Nephron (organoid): Measurements from ENCODE around the gene CHRNA1.

ENCODE experiments used
- H3K27ac Mint-ChIP-seq, 3 experiments: 2 replicates each; pipeline ENCODE4 v1.8.0; 2020; ENCODE audit warnings: mixed read lengths in 3 of 3, mild to moderate bottlenecking in 2 of 3, moderate library complexity in 1 of 3
- H3K27me3 Mint-ChIP-seq: 2 replicates; pipeline ENCODE4 v1.8.0; 2021; ENCODE audit warnings: low read depth, mild to moderate bottlenecking, moderate library complexity, mixed read lengths
- H3K36me3 Mint-ChIP-seq: 2 replicates; pipeline ENCODE4 v1.8.0; 2020; ENCODE audit warnings: low read depth, mixed read lengths
- H3K4me1 Mint-ChIP-seq: 2 replicates; pipeline ENCODE4 v1.8.0; 2020; ENCODE audit warnings: mixed read lengths
- H3K4me3 Mint-ChIP-seq, 3 experiments: 2 replicates each; pipeline ENCODE4 v1.8.0; 2020; ENCODE audit warnings: mild to moderate bottlenecking in 3 of 3, mixed read lengths in 3 of 3, moderate library complexity in 2 of 3
- H3K9me3 Mint-ChIP-seq: 2 replicates; pipeline ENCODE4 v1.8.0; 2020; ENCODE audit warnings: mixed read lengths
- TF ChIP-seq, protein P1 (sequence below), 3 experiments: fragments of 200-600 bp; sonication (generic); IDR thresholded peaks; one replicate each; pipeline ENCODE4 v1.5.0; 2021; ENCODE audit warnings: antibody characterized with exemption in 3 of 3; ENCODE audit not compliant: unreplicated experiment in 3 of 3

The CHRNA1 gene

DNA sequence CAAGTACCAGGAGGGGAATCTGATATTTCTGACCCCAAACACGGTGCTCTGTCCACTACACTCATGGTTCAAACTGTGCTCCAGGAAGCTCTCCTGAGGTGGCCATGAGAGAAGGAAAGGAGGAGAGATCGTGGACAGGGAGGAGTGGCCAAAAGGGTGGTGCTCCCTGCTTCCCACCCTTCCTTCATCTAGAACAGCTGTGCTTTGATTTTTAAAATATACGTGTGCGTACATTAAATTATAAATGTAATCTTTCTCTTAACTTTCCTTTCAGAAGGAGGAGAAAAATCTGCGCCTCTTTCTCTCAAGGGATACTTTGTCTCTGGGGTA lies 8.2 kb upstream of the CHRNA1 start:
- TF ChIP-seq, protein P1, sequence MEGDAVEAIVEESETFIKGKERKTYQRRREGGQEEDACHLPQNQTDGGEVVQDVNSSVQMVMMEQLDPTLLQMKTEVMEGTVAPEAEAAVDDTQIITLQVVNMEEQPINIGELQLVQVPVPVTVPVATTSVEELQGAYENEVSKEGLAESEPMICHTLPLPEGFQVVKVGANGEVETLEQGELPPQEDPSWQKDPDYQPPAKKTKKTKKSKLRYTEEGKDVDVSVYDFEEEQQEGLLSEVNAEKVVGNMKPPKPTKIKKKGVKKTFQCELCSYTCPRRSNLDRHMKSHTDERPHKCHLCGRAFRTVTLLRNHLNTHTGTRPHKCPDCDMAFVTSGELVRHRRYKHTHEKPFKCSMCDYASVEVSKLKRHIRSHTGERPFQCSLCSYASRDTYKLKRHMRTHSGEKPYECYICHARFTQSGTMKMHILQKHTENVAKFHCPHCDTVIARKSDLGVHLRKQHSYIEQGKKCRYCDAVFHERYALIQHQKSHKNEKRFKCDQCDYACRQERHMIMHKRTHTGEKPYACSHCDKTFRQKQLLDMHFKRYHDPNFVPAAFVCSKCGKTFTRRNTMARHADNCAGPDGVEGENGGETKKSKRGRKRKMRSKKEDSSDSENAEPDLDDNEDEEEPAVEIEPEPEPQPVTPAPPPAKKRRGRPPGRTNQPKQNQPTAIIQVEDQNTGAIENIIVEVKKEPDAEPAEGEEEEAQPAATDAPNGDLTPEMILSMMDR (IDR thresholded peaks at IDR 0.05; ENCODE audit: unreplicated experiment in 3 of 3): no peak
- Mint-ChIP-seq H3K9me3 (no peaks in the 10 kb centered on the region), H3K27me3 (no peaks in the 10 kb centered on the region), H3K4me1 (peaks cover 60% of the 10 kb centered on the region), H3K36me3 (no peaks in the 10 kb centered on the region), H3K27ac (peak overlapping the region; percentile 52 to 82 (median 62)), H3K4me3 (no peak overlapping the region)

DNA sequence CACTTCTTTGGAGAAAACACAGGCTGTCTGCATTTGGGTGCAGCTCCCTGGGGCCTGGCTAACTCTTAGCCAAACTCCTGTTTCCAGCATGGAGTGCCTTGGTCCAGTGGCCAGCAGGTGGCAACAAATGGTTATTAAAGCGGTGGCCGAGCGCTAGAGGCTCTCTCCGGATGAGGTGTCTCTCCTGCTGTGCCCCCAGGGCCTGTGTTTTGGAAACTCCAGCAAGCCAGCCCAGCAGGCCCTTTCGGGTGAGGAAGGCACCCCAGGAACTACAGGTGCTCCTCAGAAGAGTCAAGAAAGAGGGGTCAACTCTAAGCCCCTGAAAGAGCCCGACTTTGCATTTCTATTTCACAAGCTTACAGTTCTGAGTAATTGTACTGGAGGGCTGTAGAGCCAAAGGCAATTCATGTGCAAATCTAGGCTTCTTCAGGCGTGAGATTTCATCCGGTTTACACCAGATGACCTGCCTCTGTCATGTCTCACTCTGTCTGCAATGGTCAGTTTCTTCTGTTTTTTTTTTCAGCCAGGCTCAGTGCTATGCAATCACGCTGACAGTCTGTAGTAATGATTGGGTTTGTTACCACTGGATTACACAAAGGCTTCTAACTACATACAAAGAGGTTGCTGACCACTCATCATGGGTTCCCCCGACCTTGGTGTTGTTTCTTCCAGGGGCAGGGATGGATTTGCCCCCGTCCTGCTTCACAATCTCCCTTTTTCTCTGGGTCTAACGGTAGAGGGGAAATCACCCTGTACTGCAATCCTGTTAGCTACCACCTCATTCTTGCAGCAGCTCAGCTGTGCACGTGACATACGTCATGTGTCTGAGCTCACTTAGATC lies 7.6 kb upstream of the CHRNA1 start:
- peak overlapping the region in 1 of 3 experiments; percentile 10 for H3K4me3 Mint-ChIP-seq
- peaks cover 60% of the 10 kb centered on the region for H3K4me1 Mint-ChIP-seq
- no peaks in the 10 kb centered on the region for H3K9me3 Mint-ChIP-seq
- peak overlapping the region; percentile 52 to 82 (median 62) for H3K27ac Mint-ChIP-seq
- TF ChIP-seq, protein P1 (IDR thresholded peaks at IDR 0.05; ENCODE audit: unreplicated experiment in 3 of 3): peak; percentile 79 to 94 (median 94)
- no peaks in the 10 kb centered on the region for H3K36me3 Mint-ChIP-seq
- no peaks in the 10 kb centered on the region for H3K27me3 Mint-ChIP-seq

DNA sequence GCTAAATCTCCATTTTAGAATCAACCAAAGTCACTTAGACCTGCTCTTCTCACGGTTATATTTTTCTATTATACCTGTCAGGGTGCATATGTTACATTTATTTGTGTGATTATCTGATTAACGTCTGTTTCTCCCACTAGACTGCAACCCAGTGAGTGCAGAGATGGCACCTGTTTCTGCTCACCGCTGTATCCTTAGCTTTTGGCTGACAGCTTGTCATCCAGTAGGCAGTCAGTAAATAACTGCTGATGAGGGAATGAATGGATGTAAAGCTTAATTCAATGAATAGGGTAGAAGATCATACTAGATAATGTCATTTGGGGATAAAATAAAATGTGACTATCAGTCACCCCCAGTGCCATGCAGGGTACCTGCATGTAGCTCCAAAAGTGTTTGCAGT lies 6.9 kb upstream of the CHRNA1 start:
- Mint-ChIP-seq H3K4me3 (no peak overlapping the region), H3K9me3 (no peaks in the 10 kb centered on the region), H3K27me3 (no peaks in the 10 kb centered on the region), H3K4me1 (peaks cover 60% of the 10 kb centered on the region), H3K36me3 (no peaks in the 10 kb centered on the region), H3K27ac (peak overlapping the region in 1 of 3 experiments; percentile 82)
- TF ChIP-seq, protein P1 (IDR thresholded peaks at IDR 0.05; ENCODE audit: unreplicated experiment in 3 of 3): no peak

DNA sequence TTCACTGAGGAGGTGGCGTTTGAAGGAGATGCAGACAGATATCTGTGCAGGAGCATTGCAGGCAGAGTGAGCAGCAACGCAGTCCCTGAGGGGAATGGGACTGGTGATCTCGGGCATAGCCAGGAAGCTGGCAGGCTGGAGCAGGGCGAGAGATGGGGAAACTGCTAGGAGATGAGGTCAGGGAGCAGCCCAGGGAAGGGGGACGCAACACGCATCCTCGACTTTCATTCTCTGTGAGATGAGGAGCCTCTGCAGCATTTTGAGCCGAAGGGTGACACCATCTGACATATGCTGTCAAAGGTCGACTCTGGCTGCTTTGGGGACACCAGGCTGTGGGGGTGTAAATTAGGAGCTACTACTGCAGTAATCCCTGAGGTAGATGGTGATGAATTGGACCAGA lies 4.3 kb upstream of the CHRNA1 start:
- no peaks in the 10 kb centered on the region for H3K36me3 Mint-ChIP-seq
- no peaks in the 10 kb centered on the region for H3K27me3 Mint-ChIP-seq
- H3K4me3 Mint-ChIP-seq: no peak overlapping the region
- peaks cover 65% of the 10 kb centered on the region for H3K4me1 Mint-ChIP-seq
- H3K9me3 Mint-ChIP-seq: no peaks in the 10 kb centered on the region
- TF ChIP-seq, protein P1 (IDR thresholded peaks at IDR 0.05; ENCODE audit: unreplicated experiment in 3 of 3): no peak
- no peak overlapping the region for H3K27ac Mint-ChIP-seq

DNA sequence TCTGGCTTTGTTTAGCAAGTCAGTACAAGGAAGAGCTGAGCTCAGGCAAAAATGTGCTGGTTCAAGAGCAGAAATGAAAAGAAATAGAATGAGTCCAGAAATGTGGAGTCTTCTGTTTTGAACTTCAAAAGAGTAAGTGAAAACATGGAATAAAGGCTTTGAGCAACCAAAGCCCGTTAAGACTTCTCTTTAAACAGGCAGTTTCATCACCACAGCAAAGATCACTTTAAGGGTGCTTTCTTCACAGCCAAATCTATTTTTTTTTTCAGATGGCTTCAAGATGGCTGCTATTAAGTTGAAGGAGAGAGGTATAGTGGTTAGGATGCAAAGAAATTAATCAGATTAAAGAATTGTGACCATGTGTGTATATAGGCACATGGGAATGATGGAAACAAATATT lies 2.0 kb upstream of the CHRNA1 start:
- H3K4me1 Mint-ChIP-seq: peaks cover 60% of the 10 kb centered on the region
- TF ChIP-seq, protein P1 (IDR thresholded peaks at IDR 0.05; ENCODE audit: unreplicated experiment in 3 of 3): no peak
- H3K4me3 Mint-ChIP-seq: no peak overlapping the region

DNA sequence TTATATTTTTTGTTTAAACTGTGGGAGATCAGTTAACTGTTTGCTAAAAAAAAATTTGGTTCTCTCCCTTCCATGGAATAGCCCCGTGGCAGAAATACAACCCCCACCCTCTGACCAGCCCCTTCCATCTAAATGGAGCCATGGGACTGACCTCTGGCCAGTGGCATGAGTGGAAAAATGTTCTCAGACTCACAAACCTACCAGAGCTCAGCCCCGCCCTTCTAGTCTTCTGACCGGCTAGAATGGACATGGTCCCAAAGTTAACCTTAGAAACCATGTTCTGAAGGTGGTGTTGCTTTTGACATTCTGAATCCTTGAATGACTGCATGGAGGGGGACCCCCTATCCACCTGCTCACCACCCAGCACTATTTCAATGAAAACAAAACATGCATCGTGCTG lies 1.3 kb upstream of the CHRNA1 start:
- no peaks in the 10 kb centered on the region for H3K9me3 Mint-ChIP-seq
- H3K4me1 Mint-ChIP-seq: peaks cover 62% of the 10 kb centered on the region
- no peaks in the 10 kb centered on the region for H3K36me3 Mint-ChIP-seq
- H3K27me3 Mint-ChIP-seq: no peaks in the 10 kb centered on the region
- TF ChIP-seq, protein P1 (IDR thresholded peaks at IDR 0.05; ENCODE audit: unreplicated experiment in 3 of 3): no peak
- H3K27ac Mint-ChIP-seq: peak overlapping the region; percentile 93 to 95 (median 94)
- peak overlapping the region in 1 of 3 experiments; percentile 99 for H3K4me3 Mint-ChIP-seq

More for the DNA sequence above, 2.0 kb upstream of the CHRNA1 start:
- Mint-ChIP-seq H3K36me3 (no peaks in the 10 kb centered on the region), H3K27ac (peak overlapping the region in 2 of 3 experiments; percentile 94 to 95), H3K27me3 (no peaks in the 10 kb centered on the region), H3K9me3 (no peaks in the 10 kb centered on the region)
